ENCODE data around the gene IGF2. TPM values are rescaled to one million over a fixed set of nuclear protein-coding genes. Genes with fewer than 3 reads are reported as not detected.
A peak's percentile ranks its signal among the peaks of the same experiment; 100 is the strongest.

Gene IGF2
- total RNA-seq, 2 experiments from 2014 or later = not detected

DNA sequence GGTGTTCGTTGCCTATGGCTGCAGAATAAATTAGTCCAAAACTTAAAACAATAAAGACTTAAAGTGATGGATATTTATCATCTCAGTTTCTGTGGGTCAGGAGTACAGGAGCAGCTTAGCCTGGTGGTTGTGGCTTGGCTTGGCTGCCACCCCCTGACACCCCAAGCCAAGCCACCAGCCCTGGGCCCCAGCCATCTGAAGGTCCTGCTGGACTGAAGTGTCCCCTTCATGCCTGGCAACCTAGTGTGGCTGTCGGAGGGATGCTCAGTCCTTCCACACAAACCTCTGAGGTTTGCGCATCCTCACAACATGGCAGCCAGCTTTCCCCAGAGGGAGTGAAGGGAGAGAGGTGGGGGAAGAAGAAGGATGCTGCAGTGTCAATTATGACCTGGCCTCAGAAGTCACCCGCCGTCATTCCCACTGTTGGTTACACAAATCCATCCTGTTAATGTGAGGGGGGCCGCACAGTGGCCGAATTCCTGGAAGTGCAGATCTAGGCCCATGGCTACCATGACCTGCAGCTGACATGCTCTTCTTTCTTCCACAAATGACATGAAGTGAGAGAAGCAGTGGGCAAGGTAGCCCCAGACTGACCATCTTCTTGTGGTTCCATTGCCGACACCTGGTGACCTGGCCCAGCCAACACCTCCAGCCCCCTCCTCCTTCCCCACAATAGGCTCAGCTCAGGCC, 31.1 kb downstream of the IGF2 start:
- CTCF ChIA-PET = no interaction called here
- no peak for DNase-seq
- no peaks in the 10 kb centered on the region for H3K36me3 Mint-ChIP-seq (ENCODE audit: low read depth)

DNA sequence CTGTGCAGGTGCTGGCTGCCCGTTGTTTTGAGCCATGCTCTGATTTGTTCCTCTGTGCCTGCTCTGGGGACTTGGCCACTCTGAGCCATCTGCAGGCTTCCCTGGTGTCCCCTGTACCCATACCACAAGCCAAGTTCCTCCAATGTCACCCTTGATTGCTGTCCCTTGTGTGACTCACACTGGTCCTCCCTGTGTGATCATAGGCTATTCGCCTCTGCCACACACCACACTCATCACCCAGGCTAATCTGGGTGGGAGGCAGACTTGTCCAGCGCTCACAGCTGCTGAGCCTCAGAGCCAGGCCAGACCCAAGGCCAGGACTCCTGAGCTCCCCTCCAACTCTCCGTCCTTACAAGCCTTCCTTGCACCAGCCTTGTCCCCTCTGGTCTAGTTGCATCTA, 31.7 kb downstream of the IGF2 start:
- CTCF ChIA-PET = no interaction called here
- no peak for DNase-seq

More for the DNA sequence above, 31.1 kb downstream of the IGF2 start:
- H3K27ac Mint-ChIP-seq = no peak overlapping the region
- H3K4me3 Mint-ChIP-seq = no peak overlapping the region
- no peak for ATAC-seq
- no peaks in the 10 kb centered on the region for H3K4me1 Mint-ChIP-seq (ENCODE audit: low read depth)
- no peaks in the 10 kb centered on the region for H3K9me3 Mint-ChIP-seq (ENCODE audit: insufficient read depth)
- peaks cover 10% of the 10 kb centered on the region for H3K27me3 Mint-ChIP-seq (ENCODE audit: low read depth)
- POLR2A ChIA-PET = no interaction called here

DNA sequence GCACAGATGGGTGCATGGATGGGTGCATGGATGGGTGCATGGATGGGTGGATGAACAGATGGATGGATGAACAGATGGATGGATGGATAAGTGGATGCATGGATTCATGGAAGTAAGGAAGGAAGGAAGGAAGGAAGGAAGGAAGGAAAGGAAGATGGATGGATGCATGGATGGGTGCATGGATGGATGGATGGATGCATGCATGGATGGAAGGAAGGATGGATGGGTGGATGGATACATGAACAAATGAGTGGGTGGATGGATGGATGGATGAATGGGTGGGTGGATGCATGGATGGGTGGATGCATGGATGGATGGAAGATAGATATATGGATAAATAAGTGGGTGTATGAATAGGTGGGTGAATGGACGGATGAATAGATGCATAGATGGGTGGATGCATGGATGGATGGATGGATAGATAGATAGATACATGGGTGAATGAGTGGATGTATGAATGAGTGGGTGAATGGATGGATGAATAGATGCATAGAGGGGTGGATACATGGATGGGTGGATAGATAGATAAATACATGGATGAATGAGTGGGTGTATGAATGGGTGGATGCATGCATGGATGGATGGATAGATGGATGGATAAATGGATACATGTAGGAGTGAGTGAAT, 32.5 kb downstream of the IGF2 start:
- ATAC-seq = no peak
- peaks cover 15% of the 10 kb centered on the region for H3K27me3 Mint-ChIP-seq (ENCODE audit: low read depth)
- no peak overlapping the region for H3K4me3 Mint-ChIP-seq
- ChIA-PET POLR2A (no interaction called here), CTCF (no interaction called here)
- H3K27ac Mint-ChIP-seq = no peak overlapping the region
- H3K4me1 Mint-ChIP-seq (ENCODE audit: low read depth) = no peaks in the 10 kb centered on the region
- no peaks in the 10 kb centered on the region for H3K9me3 Mint-ChIP-seq (ENCODE audit: insufficient read depth)
- no peaks in the 10 kb centered on the region for H3K36me3 Mint-ChIP-seq (ENCODE audit: low read depth)
- no peak for DNase-seq

More for the DNA sequence above, 31.7 kb downstream of the IGF2 start:
- Mint-ChIP-seq H3K27ac (no peak overlapping the region), H3K4me1 (ENCODE audit: low read depth) (no peaks in the 10 kb centered on the region), H3K9me3 (ENCODE audit: insufficient read depth) (no peaks in the 10 kb centered on the region), H3K27me3 (ENCODE audit: low read depth) (peaks cover 10% of the 10 kb centered on the region), H3K36me3 (ENCODE audit: low read depth) (no peaks in the 10 kb centered on the region), H3K4me3 (no peak overlapping the region)
- no peak for ATAC-seq
- POLR2A ChIA-PET = no interaction called here

DNA sequence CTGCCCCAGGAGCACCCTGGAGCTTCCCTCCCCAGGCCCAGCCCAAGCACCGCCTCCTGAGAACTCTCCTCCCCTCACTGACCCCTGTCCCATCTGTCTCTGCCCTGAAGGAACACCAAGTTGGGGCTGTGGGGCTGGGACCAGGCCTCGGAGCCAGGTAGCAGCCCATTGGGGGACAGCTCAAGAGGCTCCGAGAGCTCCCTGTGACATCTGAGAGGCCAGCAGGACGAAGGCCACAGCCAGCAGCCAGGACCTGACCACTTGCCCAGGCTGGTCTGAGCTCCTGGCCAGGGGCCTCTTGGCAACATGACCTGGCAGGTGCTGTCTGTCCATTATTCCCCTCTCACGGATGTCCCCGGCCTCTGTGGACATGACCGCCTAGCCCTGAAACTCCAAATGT, 33.7 kb downstream of the IGF2 start:
- H3K4me3 Mint-ChIP-seq = no peak overlapping the region

DNA sequence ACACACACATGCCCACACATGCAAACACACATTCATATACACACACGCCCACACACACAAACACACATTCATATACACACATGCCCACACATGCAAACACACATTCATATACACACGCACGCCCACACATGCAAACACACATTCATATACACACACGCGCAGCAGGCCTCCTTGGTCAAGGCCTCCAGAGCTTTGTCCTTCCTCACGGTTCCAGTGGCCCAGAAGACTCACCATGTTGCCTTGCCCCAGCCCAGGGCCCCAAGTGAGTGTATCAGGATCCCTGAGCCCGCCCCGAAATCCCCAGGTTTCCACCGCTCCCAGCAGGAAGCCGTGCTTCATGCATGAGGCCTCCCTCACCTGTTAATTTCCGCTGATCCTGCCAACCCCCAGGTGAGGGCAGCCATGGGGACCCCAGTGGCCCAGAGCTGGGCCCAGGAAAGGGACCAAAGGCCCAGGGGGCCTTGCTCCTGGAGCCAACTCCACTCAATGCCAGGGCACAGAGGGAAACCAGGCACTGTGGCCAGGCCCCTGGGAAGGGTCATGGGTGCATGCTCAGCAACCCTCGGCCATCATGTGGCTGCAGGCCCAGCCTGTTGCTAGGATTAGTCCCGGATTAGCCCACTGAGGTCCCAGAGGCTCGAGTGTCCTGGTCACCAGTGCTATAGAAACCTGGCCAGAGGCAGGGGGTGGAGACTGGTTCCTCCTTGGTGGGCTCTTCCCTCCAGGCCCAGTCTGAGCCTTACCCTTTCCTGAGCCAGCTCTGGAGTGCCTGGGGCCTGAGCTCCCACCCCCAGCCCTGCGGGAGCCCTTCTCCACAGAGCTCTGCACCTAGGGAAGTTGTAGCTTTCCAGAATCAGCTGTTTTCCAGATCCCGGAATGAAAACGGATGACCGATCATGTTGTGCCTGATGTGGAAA, 34.4 kb downstream of the IGF2 start:
- peaks cover 4% of the 10 kb centered on the region for H3K4me1 Mint-ChIP-seq (ENCODE audit: low read depth)
- no peaks in the 10 kb centered on the region for H3K36me3 Mint-ChIP-seq (ENCODE audit: low read depth)
- DNase-seq = no peak
- ChIA-PET POLR2A (no interaction called here), CTCF (no interaction called here)
- peaks cover 10% of the 10 kb centered on the region for H3K27me3 Mint-ChIP-seq (ENCODE audit: low read depth)
- H3K4me3 Mint-ChIP-seq = no peak overlapping the region
- no peaks in the 10 kb centered on the region for H3K9me3 Mint-ChIP-seq (ENCODE audit: insufficient read depth)
- no peak for ATAC-seq
- H3K27ac Mint-ChIP-seq = no peak overlapping the region

More for the DNA sequence above, 33.7 kb downstream of the IGF2 start:
- peaks cover 12% of the 10 kb centered on the region for H3K27me3 Mint-ChIP-seq (ENCODE audit: low read depth)
- no peaks in the 10 kb centered on the region for H3K4me1 Mint-ChIP-seq (ENCODE audit: low read depth)
- no peak overlapping the region for H3K27ac Mint-ChIP-seq
- ATAC-seq = no peak
- ChIA-PET CTCF (no interaction called here), POLR2A (no interaction called here)
- no peak for DNase-seq
- no peaks in the 10 kb centered on the region for H3K36me3 Mint-ChIP-seq (ENCODE audit: low read depth)
- no peaks in the 10 kb centered on the region for H3K9me3 Mint-ChIP-seq (ENCODE audit: insufficient read depth)

- no peak for ATAC-seq
- DNase-seq = no peak
These were observed 35.3 kb downstream of the IGF2 start for GRCh38 chr11:2103668-2104523.

DNA sequence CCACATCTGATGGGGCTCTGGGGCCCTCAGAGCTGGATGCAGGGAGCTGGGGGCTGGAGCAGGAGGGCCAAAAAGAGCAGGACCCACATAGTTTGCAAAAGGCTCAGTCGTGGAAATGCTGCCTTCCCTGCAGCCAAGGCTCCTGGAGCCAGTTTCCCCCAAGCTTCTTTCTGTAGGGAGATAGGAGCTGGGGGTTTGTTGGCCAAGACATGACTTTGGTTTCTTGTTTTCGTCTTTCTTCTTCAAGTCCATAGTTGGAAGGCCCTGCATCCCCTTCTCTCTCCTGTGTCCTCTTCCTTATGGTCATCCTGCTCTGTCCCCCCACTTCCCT, 36.3 kb downstream of the IGF2 start:
- Mint-ChIP-seq H3K4me1 (ENCODE audit: low read depth) (peaks cover 4% of the 10 kb centered on the region), H3K27me3 (ENCODE audit: low read depth) (peaks cover 9% of the 10 kb centered on the region), H3K9me3 (ENCODE audit: insufficient read depth) (no peaks in the 10 kb centered on the region), H3K36me3 (ENCODE audit: low read depth) (no peaks in the 10 kb centered on the region), H3K4me3 (no peak overlapping the region), H3K27ac (no peak overlapping the region)
- POLR2A ChIA-PET = no interaction called here
- CTCF ChIA-PET = no interaction called here
- no peak for DNase-seq
- no peak for ATAC-seq

More at GRCh38 chr11:2103668-2104523, 35.3 kb downstream of the IGF2 start:
- H3K36me3 Mint-ChIP-seq (ENCODE audit: low read depth) = no peaks in the 10 kb centered on the region
- CTCF ChIA-PET = no interaction called here
- peaks cover 4% of the 10 kb centered on the region for H3K4me1 Mint-ChIP-seq (ENCODE audit: low read depth)
- H3K9me3 Mint-ChIP-seq (ENCODE audit: insufficient read depth) = no peaks in the 10 kb centered on the region
- H3K27me3 Mint-ChIP-seq (ENCODE audit: low read depth) = peaks cover 9% of the 10 kb centered on the region
- POLR2A ChIA-PET = no interaction called here
- H3K4me3 Mint-ChIP-seq = no peak overlapping the region
- H3K27ac Mint-ChIP-seq = no peak overlapping the region

DNA sequence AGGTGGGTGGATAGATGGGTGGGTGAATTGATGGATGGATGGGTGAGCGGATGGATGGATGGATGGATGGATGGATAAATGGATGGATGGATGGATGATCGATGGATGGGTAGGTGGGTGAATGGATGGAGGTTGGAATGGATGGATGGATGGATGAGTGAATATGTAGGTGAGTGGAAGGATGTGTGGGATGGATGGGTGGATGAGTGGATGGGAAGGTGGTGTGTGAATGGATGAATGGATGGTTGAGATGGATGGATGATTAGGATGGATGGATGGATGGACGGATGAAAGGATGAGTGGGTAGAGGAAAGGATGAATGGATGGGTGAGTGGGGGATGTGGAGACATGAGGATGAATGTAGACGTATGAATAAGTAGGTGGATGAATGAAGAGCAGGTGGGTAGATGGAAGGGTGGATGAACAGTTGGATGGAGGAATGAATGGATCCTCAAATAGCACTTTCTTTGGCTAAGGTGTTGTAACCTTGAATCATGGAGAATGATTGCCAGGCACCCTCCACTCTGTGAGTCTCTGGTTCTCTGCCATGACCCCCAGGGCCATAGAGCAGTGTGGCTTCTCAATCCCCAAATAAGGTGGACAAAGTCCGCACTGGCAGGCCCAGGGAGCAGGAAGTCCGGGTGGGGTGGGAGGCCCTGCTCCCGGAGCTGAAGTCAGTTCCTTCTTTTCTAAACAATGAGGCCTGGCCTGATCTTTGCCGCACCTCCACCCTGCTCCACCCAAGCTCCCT, 36.9 kb downstream of the IGF2 start:
- Mint-ChIP-seq H3K27me3 (ENCODE audit: low read depth) (peaks cover 9% of the 10 kb centered on the region), H3K4me1 (ENCODE audit: low read depth) (peaks cover 4% of the 10 kb centered on the region), H3K27ac (no peak overlapping the region), H3K9me3 (ENCODE audit: insufficient read depth) (no peaks in the 10 kb centered on the region), H3K4me3 (no peak overlapping the region), H3K36me3 (ENCODE audit: low read depth) (no peaks in the 10 kb centered on the region)
- DNase-seq (no peak), ATAC-seq (no peak)
- ChIA-PET POLR2A (no interaction called here), CTCF (no interaction called here)

DNA sequence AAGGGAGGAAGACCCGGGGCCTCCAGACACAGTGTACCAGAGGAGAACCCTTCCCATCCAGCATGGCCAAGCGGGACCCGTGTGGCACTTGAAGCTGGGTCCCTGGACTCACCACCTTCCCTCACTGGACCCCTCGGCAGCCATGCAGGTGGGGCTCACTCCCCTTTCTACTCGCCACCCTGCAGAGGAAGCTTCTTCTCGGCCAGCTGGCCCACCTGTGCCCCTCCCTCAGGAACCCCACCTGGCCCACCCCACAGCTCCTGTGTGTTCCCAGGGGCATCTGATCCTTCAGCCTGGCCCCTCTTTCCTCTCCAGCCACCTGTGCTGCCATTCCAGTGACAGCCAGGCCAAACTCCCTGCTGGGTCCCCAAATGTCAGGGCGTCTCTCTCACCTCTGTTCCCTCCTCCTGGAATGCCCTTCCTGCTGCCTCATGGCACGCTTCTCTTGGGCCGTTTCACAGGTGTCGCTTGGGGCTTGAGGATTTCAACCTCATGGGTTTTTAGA, 38.0 kb downstream of the IGF2 start:
- peaks cover 4% of the 10 kb centered on the region for H3K4me1 Mint-ChIP-seq (ENCODE audit: low read depth)
- H3K4me3 Mint-ChIP-seq = no peak overlapping the region
- no peaks in the 10 kb centered on the region for H3K36me3 Mint-ChIP-seq (ENCODE audit: low read depth)
- no peaks in the 10 kb centered on the region for H3K9me3 Mint-ChIP-seq (ENCODE audit: insufficient read depth)
- ChIA-PET CTCF (interaction anchor here (1.4 kb wide), 1 partner anchor 11 kb away, joined by 3 read pairs; no protein-coding TSS in a partner anchor), POLR2A (no interaction called here)
- H3K27me3 Mint-ChIP-seq (ENCODE audit: low read depth) = peaks cover 9% of the 10 kb centered on the region
- no peak for ATAC-seq
- no peak for DNase-seq
- no peak overlapping the region for H3K27ac Mint-ChIP-seq

DNA sequence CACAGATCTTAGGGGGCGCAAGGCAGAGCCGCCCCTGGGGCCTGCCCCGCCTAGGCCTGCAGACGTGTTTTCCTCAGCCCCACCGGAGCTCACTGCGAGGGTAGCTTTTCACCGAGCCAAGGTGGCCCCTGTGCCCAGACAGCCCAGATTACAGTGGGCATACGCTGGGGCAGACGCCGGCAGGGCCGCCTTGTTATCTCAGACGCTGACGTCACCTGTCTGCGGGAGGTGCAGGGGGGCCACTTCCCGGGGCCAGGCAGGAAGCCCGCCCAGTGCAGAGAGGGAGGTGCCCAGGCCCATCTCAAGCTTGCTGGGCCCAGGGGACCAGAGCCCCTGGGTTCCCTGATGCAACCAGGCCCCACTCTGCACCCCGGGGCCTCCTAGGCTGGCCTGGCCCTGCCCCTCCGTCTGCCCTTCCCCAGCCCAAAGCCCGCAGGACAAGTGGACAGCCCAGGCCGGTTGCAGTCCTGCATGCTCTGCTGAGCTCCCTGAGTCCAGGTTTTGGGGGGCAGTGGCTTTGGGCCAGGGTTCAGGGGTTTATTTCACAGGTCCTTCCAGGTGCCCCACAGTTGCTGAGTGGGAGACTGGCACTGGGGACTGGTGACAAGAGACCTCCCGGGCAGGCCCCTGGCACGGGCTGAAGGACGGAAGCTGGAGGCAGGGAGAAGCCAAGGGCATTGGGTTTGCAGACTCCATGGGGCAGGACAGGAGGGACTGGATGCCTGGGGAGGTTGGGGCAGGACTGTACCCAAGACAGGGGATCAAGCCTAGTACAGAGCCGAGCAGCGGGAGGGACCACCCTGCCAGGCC, 38.6 kb downstream of the IGF2 start:
- ChIA-PET POLR2A (no interaction called here), CTCF (interaction anchor here (0.6 to 1.4 kb wide), 2 partner anchors 10 to 51 kb away, joined by 3 read pairs; no protein-coding TSS in a partner anchor)
- ATAC-seq (peak; percentile 65), DNase-seq (peak; percentile 52)
- Mint-ChIP-seq H3K4me1 (ENCODE audit: low read depth) (peaks cover 4% of the 10 kb centered on the region), H3K4me3 (no peak overlapping the region), H3K27ac (no peak overlapping the region), H3K9me3 (ENCODE audit: insufficient read depth) (no peaks in the 10 kb centered on the region), H3K27me3 (ENCODE audit: low read depth) (peaks cover 9% of the 10 kb centered on the region), H3K36me3 (ENCODE audit: low read depth) (no peaks in the 10 kb centered on the region)
